ENCODE results near the gene CUL7. TPM values are rescaled to one million over a fixed set of nuclear protein-coding genes. Genes with fewer than 3 reads are reported as not detected.

The CUL7 gene
- polyA plus RNA-seq, 1 donor from 2014 or later = 25.7 TPM

DNA sequence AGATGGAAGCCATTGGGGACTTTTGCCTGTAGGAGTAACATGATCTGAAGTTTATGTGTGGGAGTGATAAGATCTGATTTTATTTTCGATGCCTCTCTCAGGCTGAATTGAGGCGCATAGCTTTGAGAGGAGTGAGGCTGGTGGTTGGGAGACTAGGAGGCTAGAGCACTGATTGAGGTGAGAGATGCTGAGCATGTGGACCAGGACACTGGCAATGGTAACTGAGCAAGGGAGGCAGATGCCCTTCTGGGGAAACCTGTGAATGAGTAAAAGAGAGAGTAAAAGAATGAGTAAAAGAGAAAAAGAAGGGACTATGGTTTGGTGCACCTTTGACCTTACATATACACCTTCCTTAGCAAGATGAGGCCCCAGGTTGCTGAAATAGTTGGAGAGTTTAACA lies 29.2 kb downstream of the CUL7 start:
- Histone ChIP-seq H3K4me3 (ENCODE audit: low read length) (no peak overlapping the region), H3K36me3 (ENCODE audit: insufficient read depth, low read length) (no peaks in the 10 kb centered on the region), H3K27ac (ENCODE audit: low read length) (no peak overlapping the region), H3K9ac (ENCODE audit: low read length) (no peak overlapping the region), H3K9me2 (ENCODE audit: insufficient read depth, low read length) (no peaks in the 10 kb centered on the region), H3K79me2 (replicated peaks; ENCODE audit: insufficient read depth, low read length) (peaks cover 9% of the 10 kb centered on the region), H3K4me2 (ENCODE audit: low read length) (no peak overlapping the region), H3F3A (ENCODE audit: insufficient read depth, low read length, poor library complexity, severe bottlenecking) (no peaks in the 10 kb centered on the region), H3K27me3 (ENCODE audit: insufficient read depth, low read depth, low read length) (no peaks in the 10 kb centered on the region), H3K9me3 (ENCODE audit: low read length) (no peaks in the 10 kb centered on the region), H2AFZ (ENCODE audit: low read depth, low read length) (no peak overlapping the region), H4K20me1 (ENCODE audit: insufficient read depth) (no peaks in the 10 kb centered on the region)
- TF ChIP-seq, protein P1, sequence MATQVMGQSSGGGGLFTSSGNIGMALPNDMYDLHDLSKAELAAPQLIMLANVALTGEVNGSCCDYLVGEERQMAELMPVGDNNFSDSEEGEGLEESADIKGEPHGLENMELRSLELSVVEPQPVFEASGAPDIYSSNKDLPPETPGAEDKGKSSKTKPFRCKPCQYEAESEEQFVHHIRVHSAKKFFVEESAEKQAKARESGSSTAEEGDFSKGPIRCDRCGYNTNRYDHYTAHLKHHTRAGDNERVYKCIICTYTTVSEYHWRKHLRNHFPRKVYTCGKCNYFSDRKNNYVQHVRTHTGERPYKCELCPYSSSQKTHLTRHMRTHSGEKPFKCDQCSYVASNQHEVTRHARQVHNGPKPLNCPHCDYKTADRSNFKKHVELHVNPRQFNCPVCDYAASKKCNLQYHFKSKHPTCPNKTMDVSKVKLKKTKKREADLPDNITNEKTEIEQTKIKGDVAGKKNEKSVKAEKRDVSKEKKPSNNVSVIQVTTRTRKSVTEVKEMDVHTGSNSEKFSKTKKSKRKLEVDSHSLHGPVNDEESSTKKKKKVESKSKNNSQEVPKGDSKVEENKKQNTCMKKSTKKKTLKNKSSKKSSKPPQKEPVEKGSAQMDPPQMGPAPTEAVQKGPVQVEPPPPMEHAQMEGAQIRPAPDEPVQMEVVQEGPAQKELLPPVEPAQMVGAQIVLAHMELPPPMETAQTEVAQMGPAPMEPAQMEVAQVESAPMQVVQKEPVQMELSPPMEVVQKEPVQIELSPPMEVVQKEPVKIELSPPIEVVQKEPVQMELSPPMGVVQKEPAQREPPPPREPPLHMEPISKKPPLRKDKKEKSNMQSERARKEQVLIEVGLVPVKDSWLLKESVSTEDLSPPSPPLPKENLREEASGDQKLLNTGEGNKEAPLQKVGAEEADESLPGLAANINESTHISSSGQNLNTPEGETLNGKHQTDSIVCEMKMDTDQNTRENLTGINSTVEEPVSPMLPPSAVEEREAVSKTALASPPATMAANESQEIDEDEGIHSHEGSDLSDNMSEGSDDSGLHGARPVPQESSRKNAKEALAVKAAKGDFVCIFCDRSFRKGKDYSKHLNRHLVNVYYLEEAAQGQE (IDR thresholded peaks at IDR 0.05; ENCODE audit: borderline replicate concordance) = no peak
- TF ChIP-seq EZH2 (IDR thresholded peaks at IDR 0.05; ENCODE audit: borderline replicate concordance, insufficient read depth, low read length, poor library complexity, severe bottlenecking) = no peak
- no peak for TF ChIP-seq TAF1 (IDR thresholded peaks at IDR 0.05; ENCODE audit: low read depth)
- TF ChIP-seq RAD21 (conservative IDR thresholded peaks at IDR 0.05) = no peak
- TF ChIP-seq SMC3 (conservative IDR thresholded peaks at IDR 0.05; ENCODE audit: poor library complexity) = no peak
- TF ChIP-seq, protein P2, sequence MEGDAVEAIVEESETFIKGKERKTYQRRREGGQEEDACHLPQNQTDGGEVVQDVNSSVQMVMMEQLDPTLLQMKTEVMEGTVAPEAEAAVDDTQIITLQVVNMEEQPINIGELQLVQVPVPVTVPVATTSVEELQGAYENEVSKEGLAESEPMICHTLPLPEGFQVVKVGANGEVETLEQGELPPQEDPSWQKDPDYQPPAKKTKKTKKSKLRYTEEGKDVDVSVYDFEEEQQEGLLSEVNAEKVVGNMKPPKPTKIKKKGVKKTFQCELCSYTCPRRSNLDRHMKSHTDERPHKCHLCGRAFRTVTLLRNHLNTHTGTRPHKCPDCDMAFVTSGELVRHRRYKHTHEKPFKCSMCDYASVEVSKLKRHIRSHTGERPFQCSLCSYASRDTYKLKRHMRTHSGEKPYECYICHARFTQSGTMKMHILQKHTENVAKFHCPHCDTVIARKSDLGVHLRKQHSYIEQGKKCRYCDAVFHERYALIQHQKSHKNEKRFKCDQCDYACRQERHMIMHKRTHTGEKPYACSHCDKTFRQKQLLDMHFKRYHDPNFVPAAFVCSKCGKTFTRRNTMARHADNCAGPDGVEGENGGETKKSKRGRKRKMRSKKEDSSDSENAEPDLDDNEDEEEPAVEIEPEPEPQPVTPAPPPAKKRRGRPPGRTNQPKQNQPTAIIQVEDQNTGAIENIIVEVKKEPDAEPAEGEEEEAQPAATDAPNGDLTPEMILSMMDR (IDR thresholded peaks at IDR 0.05; ENCODE audit: poor library complexity, severe bottlenecking) = no peak
- no peak for TF ChIP-seq POLR2AphosphoS5 (IDR thresholded peaks at IDR 0.05)

DNA sequence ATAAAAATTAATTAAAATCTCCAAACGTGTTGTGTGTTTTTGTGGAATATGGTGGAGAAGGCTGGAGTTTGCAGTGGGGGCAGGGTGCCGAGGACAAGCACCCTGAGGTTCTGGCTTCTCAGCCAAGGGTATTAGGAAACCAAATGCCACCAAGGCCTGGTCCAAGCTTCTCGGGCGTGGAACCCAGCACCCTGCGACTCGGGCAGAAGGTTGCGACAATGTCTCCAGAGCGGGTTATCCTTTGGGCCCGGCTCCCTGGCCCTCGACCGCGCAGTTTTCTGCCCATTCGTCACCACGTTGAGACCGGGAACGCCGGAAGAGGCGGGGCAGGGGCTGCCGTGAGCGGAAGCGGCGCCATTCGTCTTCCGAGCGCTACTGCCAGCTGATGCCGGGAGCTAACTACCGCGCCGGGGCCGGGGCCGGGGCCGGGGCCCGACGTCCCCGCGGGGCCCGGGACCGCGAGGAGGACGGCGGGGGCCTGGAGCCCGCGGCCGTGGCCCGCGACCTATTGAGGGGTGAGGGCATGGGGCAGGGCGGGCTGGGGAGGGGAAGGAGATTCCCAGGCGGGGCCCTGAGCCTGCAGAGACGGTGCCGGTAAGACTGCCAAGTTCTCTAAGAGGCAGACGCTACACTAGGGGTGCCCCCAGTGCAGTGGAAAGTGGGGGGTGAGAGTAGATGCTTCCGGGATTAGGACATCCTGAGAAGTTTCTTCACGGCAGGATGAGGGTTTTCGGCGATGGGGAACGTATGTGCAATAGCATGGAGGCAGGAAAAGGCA lies 32.2 kb downstream of the CUL7 start, which contains the start of gene RRP36:
TSS of gene RRP36 (plus strand) at position 354 of the 778 bp plus-strand sequence. CDS start at position 386, 32 bp downstream.
- Histone ChIP-seq H3K27me3 (ENCODE audit: insufficient read depth, low read depth, low read length) (no peaks in the 10 kb centered on the region), H3F3A (ENCODE audit: insufficient read depth, low read length, poor library complexity, severe bottlenecking) (no peaks in the 10 kb centered on the region), H3K79me2 (replicated peaks; ENCODE audit: insufficient read depth, low read length) (peaks cover 11% of the 10 kb centered on the region), H3K9me2 (ENCODE audit: insufficient read depth, low read length) (no peaks in the 10 kb centered on the region), H3K4me2 (ENCODE audit: low read length) (peak within 1 kb of the TSS; percentile 80), H3K9me3 (ENCODE audit: low read length) (no peaks in the 10 kb centered on the region), H2AFZ (ENCODE audit: low read depth, low read length) (peak within 1 kb of the TSS; percentile 45), H3K9ac (ENCODE audit: low read length) (peak within 1 kb of the TSS; percentile 89), H3K27ac (ENCODE audit: low read length) (peak within 1 kb of the TSS; percentile 84), H3K4me3 (ENCODE audit: low read length) (peak within 1 kb of the TSS; percentile 86), H3K36me3 (ENCODE audit: insufficient read depth, low read length) (no peaks in the 10 kb centered on the region), H4K20me1 (ENCODE audit: insufficient read depth) (no peaks in the 10 kb centered on the region)
- TF ChIP-seq MXI1 (conservative IDR thresholded peaks at IDR 0.05; ENCODE audit: poor library complexity, severe bottlenecking) (peak; percentile 77), POLR2AphosphoS5 (IDR thresholded peaks at IDR 0.05) (peak; percentile 77), TAF1 (IDR thresholded peaks at IDR 0.05; ENCODE audit: low read depth) (peak; percentile 35), RAD21 (conservative IDR thresholded peaks at IDR 0.05) (no peak)

Measured in neural cell (in vitro differentiated cells).